Muscle of arm (tissue), 12 donors: ENCODE results near the gene ARHGAP45. TPM values are rescaled to one million over a fixed set of nuclear protein-coding genes. Genes with fewer than 3 reads are reported as not detected.

Source experiments
- DNase-seq: peaks from one replicate; pipeline ENCODE4 v3.0.0-alpha.2; 2013
- polyA plus RNA-seq, 12 donors: library from polyadenylated mRNA; unstranded; fragments of 120-200 nt; gene quantifications; one replicate each; pipeline ENCODE4 v1.2.1, GENCODE V29; 2013; ENCODE audit not compliant: insufficient read length in 12 of 12

The ARHGAP45 gene
- polyA plus RNA-seq, 12 donors = 6.0 to 26.0 (median 8.1) TPM; not detected in 1

- DNase-seq = peak; percentile 100
Measured at GRCh38 chr19:1103708-1104310, 36.8 kb downstream of the ARHGAP45 start, which contains the start of gene GPX4. TSS of gene GPX4 (plus strand) at chr19:1103994. CDS start at chr19:1104044, 50 bp downstream.

DNA sequence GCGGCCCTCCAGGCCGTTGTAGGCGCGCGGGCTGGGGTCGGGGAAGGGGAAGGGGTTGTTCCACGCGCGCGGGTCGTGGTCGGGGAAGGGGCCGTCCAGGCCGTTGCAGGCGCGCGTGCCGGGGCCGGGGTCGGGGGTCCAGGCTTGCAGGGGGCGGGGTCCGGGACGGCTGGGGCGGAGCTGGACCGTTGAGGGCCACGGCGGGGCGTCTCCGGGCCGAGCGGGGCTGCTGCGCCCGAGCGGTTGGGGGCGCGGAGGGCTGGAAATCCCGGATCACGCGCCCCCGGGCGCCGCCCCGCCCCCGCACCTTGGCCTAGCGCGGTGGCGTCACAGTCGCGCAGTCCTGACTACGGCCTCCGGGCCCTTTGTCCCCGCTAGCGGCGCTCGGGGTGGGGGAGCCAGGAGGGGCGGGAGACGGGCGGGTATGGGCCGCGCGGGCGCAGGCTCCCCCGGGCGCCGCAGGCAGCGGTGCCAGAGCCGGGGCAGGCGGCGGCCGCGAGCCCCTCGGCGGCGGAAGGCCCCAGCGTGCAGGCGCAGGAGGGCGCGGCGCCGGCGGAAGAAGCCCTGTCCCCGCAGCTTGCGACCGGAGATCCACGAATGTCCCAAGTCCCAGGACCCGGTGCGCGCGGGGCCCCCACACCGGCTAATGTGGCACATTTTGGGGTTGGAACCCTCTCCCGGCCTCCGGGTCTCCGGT lies 37.5 kb downstream of the ARHGAP45 start:
- peak; percentile 57 for DNase-seq

GRCh38 chr19:1105008-1105872 lies 38.3 kb downstream of the ARHGAP45 start:
- no peak for DNase-seq

DNA sequence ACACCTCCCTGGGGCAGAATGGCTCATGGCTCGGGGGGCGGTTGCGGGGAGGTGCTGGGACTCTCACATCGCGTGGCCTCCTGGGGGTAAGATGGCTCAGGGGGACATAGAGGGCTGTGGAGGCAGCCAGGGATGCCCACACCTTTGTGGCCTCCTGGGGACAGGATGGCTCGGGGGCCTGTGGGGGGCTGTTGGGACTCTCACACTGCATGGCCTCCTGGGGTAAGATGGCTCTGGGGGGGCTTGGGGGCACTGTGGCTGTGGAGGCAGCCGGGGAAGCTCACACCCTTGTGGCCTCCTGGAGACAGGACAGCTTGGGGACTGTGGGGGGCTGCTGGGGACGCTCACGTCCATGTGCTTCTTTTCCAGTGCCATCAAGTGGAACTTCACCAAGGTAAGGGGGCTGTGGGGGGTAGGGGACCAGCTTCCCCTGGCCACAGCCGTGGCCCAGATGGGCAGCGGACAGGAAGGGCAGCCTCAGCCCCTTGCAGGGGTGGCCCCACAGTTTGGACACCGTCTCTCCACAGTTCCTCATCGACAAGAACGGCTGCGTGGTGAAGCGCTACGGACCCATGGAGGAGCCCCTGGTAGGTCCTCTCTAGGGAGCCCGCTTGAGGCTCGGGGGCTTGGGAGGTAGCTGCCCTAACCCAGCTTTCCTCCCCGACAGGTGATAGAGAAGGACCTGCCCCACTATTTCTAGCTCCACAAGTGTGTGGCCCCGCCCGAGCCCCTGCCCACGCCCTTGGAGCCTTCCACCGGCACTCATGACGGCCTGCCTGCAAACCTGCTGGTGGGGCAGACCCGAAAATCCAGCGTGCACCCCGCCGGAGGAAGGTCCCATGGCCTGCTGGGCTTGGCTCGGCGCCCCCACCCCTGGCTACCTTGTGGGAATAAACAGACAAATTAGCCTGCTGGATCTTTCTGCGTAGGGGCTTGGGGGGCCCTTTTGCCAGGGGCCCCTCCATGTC lies 39.2 kb downstream of the ARHGAP45 start:
- DNase-seq = no peak

GRCh38 chr19:1106841-1107660 lies 40.1 kb downstream of the ARHGAP45 start:
- no peak for DNase-seq

DNA sequence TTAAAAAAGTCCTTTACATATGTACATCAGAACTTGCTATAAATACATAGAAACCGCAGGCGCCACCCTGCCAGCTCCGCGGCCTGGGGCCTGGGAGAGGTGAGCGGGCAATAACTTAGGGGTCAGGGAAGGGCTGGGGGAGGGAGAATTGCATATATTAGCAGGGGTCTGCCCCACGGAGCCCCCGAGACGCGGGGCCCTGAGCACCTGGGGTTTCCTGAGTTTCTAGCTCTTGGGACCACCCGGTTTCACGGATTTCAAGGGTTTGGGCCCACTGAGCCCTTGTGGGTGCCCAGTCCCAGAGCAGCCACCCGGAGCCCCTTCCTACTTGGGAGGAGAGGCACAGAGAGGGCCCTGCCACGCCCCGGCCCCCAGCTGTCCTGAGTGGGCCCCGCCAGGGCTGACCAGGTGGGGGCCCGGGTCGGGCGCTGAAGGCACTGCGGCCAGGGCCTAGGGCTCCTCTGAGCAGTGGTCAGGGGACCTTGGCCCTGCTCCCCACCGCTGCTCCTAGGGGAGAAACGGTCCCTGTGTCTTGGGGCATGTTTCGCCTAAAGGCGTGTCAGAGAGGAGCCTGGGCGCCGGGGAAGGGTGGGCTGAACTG lies 40.8 kb downstream of the ARHGAP45 start:
- DNase-seq = no peak

GRCh38 chr19:1108291-1109031 lies 41.5 kb downstream of the ARHGAP45 start:
- DNase-seq = no peak

GRCh38 chr19:1109032-1109551 lies 42.1 kb downstream of the ARHGAP45 start:
- no peak for DNase-seq

- DNase-seq = no peak
Measured at GRCh38 chr19:1109697-1110671, 43.0 kb downstream of the ARHGAP45 start.

- DNase-seq = no peak
Measured at GRCh38 chr19:1110809-1111640, 44.1 kb downstream of the ARHGAP45 start.

DNA sequence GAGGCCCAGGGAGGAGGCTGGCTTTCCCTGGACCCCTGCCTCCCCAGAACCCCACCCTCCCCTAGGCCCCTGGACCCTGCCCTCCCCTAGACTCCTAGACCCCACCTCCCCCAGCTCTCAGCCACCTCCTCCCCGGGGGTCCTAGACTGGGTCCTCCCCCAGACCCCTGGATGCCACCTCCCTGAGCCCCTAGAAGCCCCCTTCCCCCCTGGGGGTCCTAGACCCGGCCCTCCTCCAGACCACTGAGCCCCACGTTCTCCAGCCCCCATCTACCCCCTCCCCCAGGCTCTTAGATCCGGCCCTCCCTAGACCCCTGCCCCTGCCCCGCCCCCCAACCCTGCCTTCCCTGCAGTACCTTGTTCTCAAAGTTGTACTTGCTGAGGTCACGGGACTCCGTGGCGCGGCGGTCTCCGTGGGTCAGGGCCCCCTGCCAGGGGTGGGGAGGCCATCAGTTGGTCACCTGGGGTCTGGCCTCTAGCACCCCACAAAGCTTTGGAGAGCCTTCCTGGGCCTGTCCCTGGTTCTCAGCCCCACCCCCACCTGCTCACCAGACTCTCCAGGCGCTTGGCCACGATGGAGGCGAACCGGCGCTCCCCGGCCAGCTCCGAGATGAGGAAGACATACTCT lies 44.8 kb downstream of the ARHGAP45 start:
- DNase-seq = no peak

- no peak for DNase-seq
Measured at GRCh38 chr19:1112268-1113029, 45.5 kb downstream of the ARHGAP45 start.

- DNase-seq = peak; percentile 90
Measured at GRCh38 chr19:1113030-1113985, 46.3 kb downstream of the ARHGAP45 start.

GRCh38 chr19:1113986-1114483 lies 47.1 kb downstream of the ARHGAP45 start:
- no peak for DNase-seq
